Fibroblast of mammary gland (primary cell): ENCODE results near the gene ACADL.
"Not testable (repeated sequence)": the region's sequence is repeated elsewhere in the genome, so short reads cannot be mapped to it uniquely, and the experiment has no call there.

Experiments used
- DNase-seq: peaks from one replicate; pipeline ENCODE4 v3.0.0-alpha.2; 2010; ENCODE audit warnings: low read depth
- H3K4me3 ChIP-seq: 2 replicates; pipeline ENCODE4 v1.5.1; 2011; ENCODE audit warnings: low read depth, mild to moderate bottlenecking, low read length, moderate library complexity; ENCODE audit not compliant: control insufficient read depth
- TF ChIP-seq, protein P1 (sequence below): conservative IDR thresholded peaks from 2 replicates; pipeline ENCODE4 v1.5.1; 2011; ENCODE audit warnings: low read depth, low read length, inconsistent platforms; ENCODE audit not compliant: control insufficient read depth, insufficient read depth

The ACADL gene

DNA sequence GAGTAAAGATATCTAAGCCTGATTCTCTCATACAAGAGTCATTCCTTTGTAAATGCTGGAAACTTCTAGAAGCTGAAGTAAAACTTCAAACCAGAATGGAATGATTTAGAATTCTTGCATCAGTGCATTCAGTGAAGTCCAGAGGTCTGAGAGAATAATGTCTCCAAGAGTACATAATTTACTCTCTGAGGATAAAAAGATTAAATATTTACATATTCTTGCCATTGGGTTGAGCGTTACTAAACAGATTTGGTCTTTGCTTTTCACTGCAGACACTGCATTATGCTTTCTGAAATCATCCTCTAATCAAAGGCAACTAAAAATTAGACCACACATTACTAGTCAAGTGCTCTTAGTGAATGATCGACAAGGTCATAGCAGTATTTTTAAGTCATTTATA is 27.5 kb downstream of the ACADL start:
- TF ChIP-seq, protein P1, sequence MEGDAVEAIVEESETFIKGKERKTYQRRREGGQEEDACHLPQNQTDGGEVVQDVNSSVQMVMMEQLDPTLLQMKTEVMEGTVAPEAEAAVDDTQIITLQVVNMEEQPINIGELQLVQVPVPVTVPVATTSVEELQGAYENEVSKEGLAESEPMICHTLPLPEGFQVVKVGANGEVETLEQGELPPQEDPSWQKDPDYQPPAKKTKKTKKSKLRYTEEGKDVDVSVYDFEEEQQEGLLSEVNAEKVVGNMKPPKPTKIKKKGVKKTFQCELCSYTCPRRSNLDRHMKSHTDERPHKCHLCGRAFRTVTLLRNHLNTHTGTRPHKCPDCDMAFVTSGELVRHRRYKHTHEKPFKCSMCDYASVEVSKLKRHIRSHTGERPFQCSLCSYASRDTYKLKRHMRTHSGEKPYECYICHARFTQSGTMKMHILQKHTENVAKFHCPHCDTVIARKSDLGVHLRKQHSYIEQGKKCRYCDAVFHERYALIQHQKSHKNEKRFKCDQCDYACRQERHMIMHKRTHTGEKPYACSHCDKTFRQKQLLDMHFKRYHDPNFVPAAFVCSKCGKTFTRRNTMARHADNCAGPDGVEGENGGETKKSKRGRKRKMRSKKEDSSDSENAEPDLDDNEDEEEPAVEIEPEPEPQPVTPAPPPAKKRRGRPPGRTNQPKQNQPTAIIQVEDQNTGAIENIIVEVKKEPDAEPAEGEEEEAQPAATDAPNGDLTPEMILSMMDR = no peak

DNA sequence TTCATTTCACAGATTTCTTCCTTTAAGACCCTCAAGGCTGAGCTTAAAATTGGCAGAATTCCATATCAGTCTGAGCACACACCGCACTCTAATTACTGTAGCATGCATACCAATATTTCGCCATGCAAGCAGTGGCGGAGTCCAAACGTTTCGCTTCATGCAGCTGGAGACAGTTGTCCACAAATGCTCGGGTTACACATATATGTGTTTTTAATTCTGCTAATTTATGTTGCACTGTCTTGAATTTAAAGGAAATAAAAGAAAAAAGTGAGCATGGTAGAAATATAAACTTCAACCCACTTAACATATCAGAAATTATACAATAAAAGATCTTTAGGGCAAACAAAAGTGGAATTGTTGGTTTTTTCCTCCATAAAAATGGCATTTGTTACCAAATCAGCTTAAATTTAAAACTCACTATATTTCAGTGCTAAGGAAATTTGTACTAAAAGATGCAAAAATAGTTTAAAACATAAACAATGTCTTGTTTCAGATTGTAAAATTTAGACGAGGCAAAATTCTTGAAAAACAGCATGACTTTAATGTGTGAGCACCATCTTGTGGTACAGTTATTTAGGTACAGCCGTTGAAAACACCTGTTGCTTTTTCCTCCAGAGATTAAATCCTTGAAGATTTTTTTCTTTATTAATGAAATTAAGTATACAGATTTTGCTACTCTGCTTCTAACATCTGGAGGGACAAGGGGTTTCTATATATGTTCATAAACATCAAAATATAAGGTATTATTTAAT is 30.0 kb downstream of the ACADL start:
- TF ChIP-seq, protein P1 = peak; percentile 73
- peak; percentile 67 for DNase-seq
- H3K4me3 ChIP-seq = no peak overlapping the region

More for the DNA sequence above, 27.5 kb downstream of the ACADL start:
- no peak overlapping the region for H3K4me3 ChIP-seq
- no peak for DNase-seq

DNA sequence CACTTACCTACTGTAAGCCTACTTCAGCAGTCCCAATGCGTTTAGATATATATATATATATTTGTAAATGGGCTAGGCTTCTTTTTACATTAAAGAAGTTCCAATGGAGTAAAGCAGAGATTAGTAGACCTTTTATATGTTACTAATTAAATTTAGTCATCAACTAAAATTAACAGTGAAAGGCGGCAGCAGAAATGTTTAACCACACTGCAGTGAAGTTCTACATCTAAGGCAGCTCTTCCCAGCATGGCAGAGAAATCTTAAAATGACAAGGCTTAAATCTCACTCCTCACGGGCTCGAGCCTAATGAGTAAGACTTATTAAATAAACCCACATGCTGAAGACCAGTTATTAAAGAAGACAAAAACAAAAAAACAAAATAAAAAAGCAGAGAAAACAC is 34.9 kb downstream of the ACADL start:
- no peak overlapping the region for H3K4me3 ChIP-seq
- TF ChIP-seq, protein P1 = no peak
- DNase-seq = no peak

DNA sequence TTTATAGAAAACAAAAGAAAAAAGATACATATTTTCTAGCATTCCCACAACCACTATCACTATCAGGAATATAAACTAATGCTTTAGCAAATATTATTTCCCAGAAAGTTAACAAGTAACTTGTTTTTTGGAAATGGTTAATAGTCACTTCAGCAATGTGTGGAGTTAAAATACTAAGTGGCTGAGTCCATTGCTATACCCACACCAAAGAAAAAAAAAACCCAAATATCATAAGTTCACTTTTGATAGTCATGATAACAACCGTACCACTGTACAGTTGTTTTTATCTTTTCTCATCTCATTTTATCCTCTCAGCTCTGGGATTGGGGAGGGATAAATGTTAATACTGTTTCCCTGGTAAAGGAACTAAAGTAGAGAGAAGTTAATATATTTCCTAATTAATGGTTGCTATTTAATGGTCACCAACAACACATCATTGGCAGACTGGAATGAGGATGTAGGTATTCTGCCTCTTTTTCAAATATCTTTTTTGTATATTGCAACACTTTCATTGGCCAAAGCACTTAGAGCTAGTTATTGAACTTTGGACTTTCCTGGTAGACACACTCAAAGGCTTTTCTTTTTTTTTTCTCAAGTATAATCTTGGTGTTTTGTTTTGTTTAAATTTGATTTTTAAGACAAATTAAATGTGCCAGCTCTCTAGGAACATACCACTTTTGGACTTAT is 35.7 kb downstream of the ACADL start:
- TF ChIP-seq, protein P1 = no peak
- no peak overlapping the region for H3K4me3 ChIP-seq
- no peak for DNase-seq

DNA sequence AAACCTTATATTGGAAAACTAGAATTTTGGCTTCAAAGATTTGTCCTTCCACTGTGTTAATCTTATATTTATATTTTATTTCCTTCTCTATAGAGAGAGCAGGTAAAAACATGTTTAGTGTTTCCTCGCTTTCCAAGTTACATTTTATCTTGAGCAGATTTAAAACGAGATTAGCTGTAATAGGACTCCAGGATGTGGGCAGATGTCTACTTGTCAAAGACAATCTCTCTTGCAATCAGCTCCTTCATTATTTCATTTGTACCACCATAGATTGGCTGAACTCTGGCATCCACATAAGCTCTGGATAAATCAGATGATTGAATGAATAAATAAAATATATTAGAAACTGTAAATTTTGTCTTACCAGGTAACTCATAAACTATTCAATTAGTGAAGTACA is 36.5 kb downstream of the ACADL start:
- DNase-seq = no peak
- H3K4me3 ChIP-seq = no peak overlapping the region
- TF ChIP-seq, protein P1 = no peak

DNA sequence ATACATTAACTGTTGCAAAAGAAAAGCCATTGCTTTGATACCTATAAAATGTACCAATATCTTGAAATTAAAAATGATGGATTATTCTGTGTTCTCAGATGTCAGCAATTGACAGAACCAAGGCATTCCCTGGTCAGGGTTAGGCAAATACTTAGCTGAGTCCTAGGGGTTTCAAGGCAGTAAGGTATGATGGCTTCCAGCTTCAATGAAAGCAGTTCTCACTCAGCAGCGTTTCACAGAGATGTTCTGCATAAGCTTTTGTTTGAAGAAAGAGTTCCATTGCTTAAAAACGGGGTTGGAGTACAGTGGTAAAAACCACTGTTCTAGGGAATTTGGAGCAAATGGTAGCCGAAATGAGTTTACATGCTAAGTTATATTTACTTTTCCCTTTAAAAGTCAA is 37.1 kb downstream of the ACADL start:
- no peak for DNase-seq
- TF ChIP-seq, protein P1 = no peak
- H3K4me3 ChIP-seq = no peak overlapping the region

DNA sequence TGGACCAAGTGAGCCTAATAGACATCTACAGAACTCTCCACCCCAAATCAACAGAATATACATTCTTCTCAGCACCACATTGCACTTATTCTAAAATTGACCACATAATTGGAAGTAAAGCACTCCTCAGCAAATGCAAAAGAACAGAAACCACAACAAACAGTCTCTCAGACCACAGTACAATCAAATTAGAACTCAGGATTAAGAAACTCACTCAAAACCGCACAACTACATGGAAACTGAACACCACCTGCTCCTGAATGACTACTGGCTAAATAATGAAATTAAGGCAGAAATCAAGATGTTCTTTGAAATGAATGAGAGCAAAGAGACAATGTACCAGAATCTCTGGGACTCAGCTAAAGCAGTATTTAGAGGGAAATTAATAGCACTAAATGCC is 41.3 kb downstream of the ACADL start:
- not testable (repeated sequence) for H3K4me3 ChIP-seq, DNase-seq

DNA sequence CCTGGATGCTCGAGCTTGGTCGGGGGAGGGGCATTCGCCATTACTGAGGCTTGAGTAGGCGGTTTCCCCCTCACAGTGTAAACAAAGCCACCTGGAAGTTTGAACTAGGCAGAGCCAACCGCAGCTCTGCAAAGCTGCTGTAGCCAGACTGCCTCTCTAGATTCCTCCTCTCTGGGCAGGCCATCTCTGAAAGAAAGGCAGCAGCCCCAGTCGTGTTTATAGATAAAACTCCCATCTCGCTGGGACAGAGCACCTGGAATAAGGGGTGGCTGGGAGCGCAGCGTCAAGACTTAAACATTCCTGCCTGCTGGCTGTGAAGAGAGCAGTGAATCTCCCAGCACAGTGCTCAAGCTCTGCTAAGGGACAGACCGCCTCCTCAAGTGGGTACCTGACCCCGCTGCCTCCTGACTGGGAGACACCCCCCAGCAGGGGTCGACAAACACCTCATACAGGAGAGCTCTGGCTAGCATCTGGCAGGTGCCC is 43.6 kb downstream of the ACADL start:
- not testable (repeated sequence) for DNase-seq, H3K4me3 ChIP-seq

DNA sequence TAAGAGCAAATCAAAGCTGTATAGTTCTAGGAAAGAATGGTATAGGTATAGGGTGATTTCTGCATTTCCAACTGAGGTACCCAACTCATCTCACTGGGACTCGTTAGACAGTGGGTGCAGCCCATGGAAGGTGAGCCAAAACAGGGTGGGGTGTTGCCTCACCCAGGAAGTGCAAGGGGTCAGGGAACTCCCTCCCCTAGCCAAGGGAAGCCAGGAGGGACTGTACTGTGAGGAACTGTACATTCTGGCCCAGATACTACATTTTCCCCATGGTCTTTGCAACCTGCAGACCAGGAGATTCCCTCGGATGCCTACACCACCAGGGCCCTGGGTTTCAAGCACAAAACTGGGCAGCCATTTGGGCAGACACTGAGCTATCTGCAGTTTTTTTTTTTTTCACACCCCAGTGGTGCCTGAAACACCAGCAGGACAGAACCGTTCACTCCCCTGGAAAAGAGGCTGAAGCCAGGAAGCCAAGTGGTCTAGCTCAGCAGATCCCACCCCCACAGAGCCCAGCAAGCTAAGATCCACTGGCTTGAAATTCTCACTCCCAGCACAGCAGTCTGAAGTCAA is 44.1 kb downstream of the ACADL start:
- not testable (repeated sequence) for H3K4me3 ChIP-seq, DNase-seq
